K562 (cell line): ENCODE results near the gene NAGPA.

ENCODE experiments used
- DNMT1 ChIP-seq: fragments of 450-650 bp; IDR thresholded peaks from 2 replicates; pipeline ENCODE4 v1.6.1; 2016; ENCODE audit warnings: antibody characterized with exemption, mild to moderate bottlenecking
- ELF1 ChIP-seq: fragments of 200-800 bp; sonication (Bioruptor generic); IDR thresholded peaks from 2 replicates; pipeline ENCODE4 v1.6.1; 2016; ENCODE audit warnings: missing genetic modification characterization, missing compliant biosample characterization
- MAFK ChIP-seq: IDR thresholded peaks from 2 replicates; pipeline ENCODE4 v1.6.1; 2011; ENCODE audit warnings: low read length, improper control_type of control experiment
- NR0B1 ChIP-seq: fragments of 450-650 bp; IDR thresholded peaks from one replicate; pipeline ENCODE4 v1.6.1; 2018; ENCODE audit warnings: mild to moderate bottlenecking, moderate library complexity; ENCODE audit not compliant: partially characterized antibody
- NR2C2 ChIP-seq, 2 experiments: fragments of 200-800 bp in 1 of 2; sonication (Bioruptor generic) in 1 of 2; sonication (generic) in 1 of 2; formaldehyde crosslinking in 1 of 2; IDR thresholded peaks; 2 replicates each; pipeline versions ENCODE4 v1.6.1 to v1.8.0; 2016 to 2022; ENCODE audit warnings: mild to moderate bottlenecking in 1 of 2, missing compliant biosample characterization in 1 of 2, missing genetic modification characterization in 1 of 2, missing genetic modification reagents in 1 of 2
- POLR2A ChIP-seq: fragments of 450-650 bp; conservative IDR thresholded peaks from 2 replicates; pipeline ENCODE4 v1.6.1; 2016
- U2AF2 ChIP-seq: fragments of 200-400 bp; formaldehyde crosslinking; optimal IDR thresholded peaks from 2 replicates; pipeline ENCODE3; 2017; ENCODE audit warnings: low read depth, mild to moderate bottlenecking, low read length
- TF ChIP-seq, protein P1 (sequence below), 2 experiments: fragments of 450-650 bp in 1 of 2; sonication (generic) in 1 of 2; formaldehyde crosslinking in 1 of 2; IDR thresholded peaks; 2 replicates each; pipeline versions ENCODE4 v1.7.1 to v1.9.0; 2016 to 2022; ENCODE audit warnings: inconsistent platforms in 1 of 2, mild to moderate bottlenecking in 1 of 2, missing genetic modification reagents in 1 of 2
- TF ChIP-seq, protein P2 (sequence below): sonication (generic); formaldehyde crosslinking; IDR thresholded peaks from 2 replicates; pipeline ENCODE4 v1.9.0; 2022; ENCODE audit warnings: mild to moderate bottlenecking, missing genetic modification reagents

GRCh38 chr16:4982056-4982867, 51.5 kb downstream of the NAGPA start:
- TF ChIP-seq, protein P1, sequence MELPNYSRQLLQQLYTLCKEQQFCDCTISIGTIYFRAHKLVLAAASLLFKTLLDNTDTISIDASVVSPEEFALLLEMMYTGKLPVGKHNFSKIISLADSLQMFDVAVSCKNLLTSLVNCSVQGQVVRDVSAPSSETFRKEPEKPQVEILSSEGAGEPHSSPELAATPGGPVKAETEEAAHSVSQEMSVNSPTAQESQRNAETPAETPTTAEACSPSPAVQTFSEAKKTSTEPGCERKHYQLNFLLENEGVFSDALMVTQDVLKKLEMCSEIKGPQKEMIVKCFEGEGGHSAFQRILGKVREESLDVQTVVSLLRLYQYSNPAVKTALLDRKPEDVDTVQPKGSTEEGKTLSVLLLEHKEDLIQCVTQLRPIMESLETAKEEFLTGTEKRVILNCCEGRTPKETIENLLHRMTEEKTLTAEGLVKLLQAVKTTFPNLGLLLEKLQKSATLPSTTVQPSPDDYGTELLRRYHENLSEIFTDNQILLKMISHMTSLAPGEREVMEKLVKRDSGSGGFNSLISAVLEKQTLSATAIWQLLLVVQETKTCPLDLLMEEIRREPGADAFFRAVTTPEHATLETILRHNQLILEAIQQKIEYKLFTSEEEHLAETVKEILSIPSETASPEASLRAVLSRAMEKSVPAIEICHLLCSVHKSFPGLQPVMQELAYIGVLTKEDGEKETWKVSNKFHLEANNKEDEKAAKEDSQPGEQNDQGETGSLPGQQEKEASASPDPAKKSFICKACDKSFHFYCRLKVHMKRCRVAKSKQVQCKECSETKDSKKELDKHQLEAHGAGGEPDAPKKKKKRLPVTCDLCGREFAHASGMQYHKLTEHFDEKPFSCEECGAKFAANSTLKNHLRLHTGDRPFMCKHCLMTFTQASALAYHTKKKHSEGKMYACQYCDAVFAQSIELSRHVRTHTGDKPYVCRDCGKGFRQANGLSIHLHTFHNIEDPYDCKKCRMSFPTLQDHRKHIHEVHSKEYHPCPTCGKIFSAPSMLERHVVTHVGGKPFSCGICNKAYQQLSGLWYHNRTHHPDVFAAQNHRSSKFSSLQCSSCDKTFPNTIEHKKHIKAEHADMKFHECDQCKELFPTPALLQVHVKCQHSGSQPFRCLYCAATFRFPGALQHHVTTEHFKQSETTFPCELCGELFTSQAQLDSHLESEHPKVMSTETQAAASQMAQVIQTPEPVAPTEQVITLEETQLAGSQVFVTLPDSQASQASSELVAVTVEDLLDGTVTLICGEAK (IDR thresholded peaks at IDR 0.05): no peak
- TF ChIP-seq, protein P1 (CRISPR knock-in tag; IDR thresholded peaks at IDR 0.05): no peak
- TF ChIP-seq, protein P2, sequence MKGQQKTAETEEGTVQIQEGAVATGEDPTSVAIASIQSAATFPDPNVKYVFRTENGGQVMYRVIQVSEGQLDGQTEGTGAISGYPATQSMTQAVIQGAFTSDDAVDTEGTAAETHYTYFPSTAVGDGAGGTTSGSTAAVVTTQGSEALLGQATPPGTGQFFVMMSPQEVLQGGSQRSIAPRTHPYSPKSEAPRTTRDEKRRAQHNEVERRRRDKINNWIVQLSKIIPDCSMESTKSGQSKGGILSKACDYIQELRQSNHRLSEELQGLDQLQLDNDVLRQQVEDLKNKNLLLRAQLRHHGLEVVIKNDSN (CRISPR knock-in tag): no peak
- TF ChIP-seq ELF1 (tag) (no peak), MAFK (no peak), DNMT1 (no peak), NR2C2 (CRISPR knock-in tag; IDR thresholded peaks at IDR 0.05) (no peak), NR2C2 (tag; IDR thresholded peaks at IDR 0.05) (no peak), POLR2A (no peak), U2AF2 (no peak), NR0B1 (no peak)
